SK-N-SH (cell line): ENCODE measurements around the gene P2RX4. TPM values are rescaled to one million over a fixed set of nuclear protein-coding genes. Genes with fewer than 3 reads are reported as not detected.

Experiments used
- CTCF ChIA-PET: fragments of 300-600, 350-600 bp; formaldehyde crosslinking; extraction: SDS; loops from one replicate; lab custom pipeline; 2021; lab: Yijun Ruan, JAX
- POLR2A ChIA-PET: fragments of 350-600 bp; sonication (Branson Sonifier 250); formaldehyde crosslinking; extraction: SDS; loops from one replicate; lab custom pipeline; 2020; ENCODE audit warnings: antibody characterized with exemption, inconsistent platforms; lab: Yijun Ruan, JAX
- DNase-seq: peaks from one replicate; pipeline ENCODE4 v3.0.0; 2012
- H2AFZ ChIP-seq: fragments of 200-600 bp; sonication (generic); 2 replicates; pipeline ENCODE4 v1.8.1; 2016; ENCODE audit warnings: antibody characterized with exemption, mild to moderate bottlenecking, low read depth
- H3F3A ChIP-seq: fragments of 200-600 bp; sonication (generic); replicated peaks from 2 replicates; pipeline ENCODE3; 2016; ENCODE audit warnings: antibody characterized with exemption, mild to moderate bottlenecking; ENCODE audit not compliant: insufficient read depth
- H3K27ac ChIP-seq, 2 experiments: fragments of 200-500 bp in 1 of 2; fragments of 200-600 bp in 1 of 2; sonication (Bioruptor generic) in 1 of 2; sonication (generic), shearing (Covaris generic) in 1 of 2; 2 replicates each; pipeline versions ENCODE4 v1.5.1 to v1.6.1; 2014 to 2016; ENCODE audit warnings: low read depth in 2 of 2, inconsistent platforms in 1 of 2, low read length in 1 of 2, mild to moderate bottlenecking in 1 of 2, mixed read lengths in 1 of 2
- H3K27me3 ChIP-seq: fragments of 200-600 bp; sonication (generic), shearing (Covaris generic); 2 replicates; pipeline ENCODE4 v1.6.1; 2016; ENCODE audit warnings: mixed run types; ENCODE audit not compliant: insufficient read depth
- H3K36me3 ChIP-seq, 2 experiments: fragments of 200-500 bp in 1 of 2; fragments of 200-600 bp in 1 of 2; sonication (Bioruptor generic) in 1 of 2; sonication (generic) in 1 of 2; replicated peaks in 1 of 2; 2 replicates each; pipeline versions ENCODE3 to v1.5.1; 2014 to 2016; ENCODE audit warnings: low read length in 1 of 2, mild to moderate bottlenecking in 1 of 2; ENCODE audit not compliant: insufficient read depth in 2 of 2, control insufficient read depth in 1 of 2
- H3K4me1 ChIP-seq, 2 experiments: fragments of 200-500 bp in 1 of 2; fragments of 200-600 bp in 1 of 2; sonication (Bioruptor generic) in 1 of 2; sonication (generic), shearing (Covaris generic) in 1 of 2; 2 replicates each; pipeline versions ENCODE4 v1.5.1 to v1.6.1; 2014 to 2016; ENCODE audit warnings: low read depth in 1 of 2, low read length in 1 of 2, mixed run types in 1 of 2; ENCODE audit not compliant: insufficient read depth in 2 of 2, control insufficient read depth in 1 of 2
- H3K4me2 ChIP-seq: fragments of 200-600 bp; sonication (generic), shearing (Covaris generic); 2 replicates; pipeline ENCODE4 v1.6.1; 2017; ENCODE audit warnings: mixed run types
- H3K4me3 ChIP-seq, 2 experiments: fragments of 200-500 bp in 1 of 2; fragments of 200-600 bp in 1 of 2; sonication (Bioruptor generic) in 1 of 2; sonication (generic), shearing (Covaris generic) in 1 of 2; 2 replicates each; pipeline versions ENCODE4 v1.5.1 to v1.8.1; 2014 to 2016; ENCODE audit warnings: low read depth in 2 of 2, inconsistent platforms in 1 of 2, low read length in 1 of 2, mild to moderate bottlenecking in 1 of 2, mixed read lengths in 1 of 2, moderate library complexity in 1 of 2
- H3K79me2 ChIP-seq: fragments of 200-600 bp; sonication (generic); 2 replicates; pipeline ENCODE4 v1.8.1; 2017; ENCODE audit warnings: mild to moderate bottlenecking; ENCODE audit not compliant: insufficient read depth
- H3K9ac ChIP-seq: fragments of 200-600 bp; sonication (generic); 2 replicates; pipeline ENCODE4 v1.6.1; 2017; ENCODE audit warnings: mixed run types
- H3K9me2 ChIP-seq: fragments of 200-600 bp; sonication (generic); 2 replicates; pipeline ENCODE4 v1.6.1; 2017; ENCODE audit warnings: mixed run types
- H3K9me3 ChIP-seq: fragments of 200-600 bp; sonication (generic); 2 replicates; pipeline ENCODE4 v1.6.1; 2017; ENCODE audit warnings: mixed run types, mild to moderate bottlenecking, moderate library complexity
- H4K20me1 ChIP-seq: fragments of 200-600 bp; sonication (generic); 2 replicates; pipeline ENCODE4 v1.6.1; 2017; ENCODE audit warnings: mild to moderate bottlenecking, mixed run types; ENCODE audit not compliant: insufficient read depth
- CHD2 ChIP-seq: fragments of 150-350 bp; IDR thresholded peaks from 2 replicates; pipeline ENCODE4 v1.6.1; 2018; ENCODE audit warnings: low read length; ENCODE audit not compliant: partially characterized antibody
- EZH2phosphoT487 ChIP-seq: fragments of 200-600 bp; sonication (generic); IDR thresholded peaks from 2 replicates; pipeline ENCODE4 v1.6.1; 2017; ENCODE audit warnings: low read depth, mixed run types, mild to moderate bottlenecking, antibody characterized with exemption, moderate library complexity, borderline replicate concordance
- FOSL2 ChIP-seq: IDR thresholded peaks from 2 replicates; pipeline ENCODE4 v1.4.0; 2012; ENCODE audit warnings: low read depth, mild to moderate bottlenecking, moderate library complexity, borderline replicate concordance
- FOXM1 ChIP-seq: IDR thresholded peaks from 2 replicates; pipeline ENCODE4 v1.4.0; 2012; ENCODE audit warnings: low read depth, mild to moderate bottlenecking
- GATA2 ChIP-seq: sonication (generic); formaldehyde crosslinking; IDR thresholded peaks from 2 replicates; pipeline ENCODE4 v1.5.0; 2020; ENCODE audit warnings: mild to moderate bottlenecking, missing genetic modification reagents
- IRF3 ChIP-seq: fragments of 150-350 bp; IDR thresholded peaks from 2 replicates; pipeline ENCODE4 v1.6.1; 2016; ENCODE audit warnings: mild to moderate bottlenecking, low read depth, low read length
- MEF2A ChIP-seq: IDR thresholded peaks from 2 replicates; pipeline ENCODE4 v1.4.0; 2012; ENCODE audit warnings: low read depth, borderline replicate concordance
- MXI1 ChIP-seq: IDR thresholded peaks from 2 replicates; pipeline ENCODE4 v1.6.1; 2012; ENCODE audit warnings: mild to moderate bottlenecking, low read depth, low read length, improper control_type of control experiment
- NFIC ChIP-seq: IDR thresholded peaks from 2 replicates; pipeline ENCODE4 v1.4.0; 2012; ENCODE audit warnings: borderline replicate concordance
- RCOR1 ChIP-seq: fragments of 150-350 bp; IDR thresholded peaks from 2 replicates; pipeline ENCODE4 v1.6.1; 2017; ENCODE audit warnings: antibody characterized with exemption, low read length
- REST ChIP-seq: IDR thresholded peaks from 2 replicates; pipeline ENCODE4 v1.6.1; 2012; ENCODE audit warnings: mild to moderate bottlenecking, low read depth, low read length, moderate library complexity
- RFX5 ChIP-seq: IDR thresholded peaks from 2 replicates; pipeline ENCODE4 v1.6.1; 2012; ENCODE audit warnings: mild to moderate bottlenecking, improper control_type of control experiment, low read length
- RXRA ChIP-seq: IDR thresholded peaks from 2 replicates; pipeline ENCODE4 v1.4.0; 2012; ENCODE audit warnings: low read depth, mild to moderate bottlenecking, borderline replicate concordance
- SIN3A ChIP-seq: IDR thresholded peaks from 2 replicates; pipeline ENCODE4 v1.6.1; 2012; ENCODE audit warnings: low read depth, mild to moderate bottlenecking, low read length, moderate library complexity, borderline replicate concordance
- SMC3 ChIP-seq: IDR thresholded peaks from 2 replicates; pipeline ENCODE4 v1.6.1; 2012; ENCODE audit warnings: low read depth, low read length, improper control_type of control experiment
- TAF1 ChIP-seq: IDR thresholded peaks from 2 replicates; pipeline ENCODE4 v1.6.1; 2012; ENCODE audit warnings: low read depth, mild to moderate bottlenecking, low read length, moderate library complexity, borderline replicate concordance
- TCF12 ChIP-seq: IDR thresholded peaks from 2 replicates; pipeline ENCODE4 v1.4.0; 2012
- TEAD4 ChIP-seq: IDR thresholded peaks from 2 replicates; pipeline ENCODE4 v1.4.0; 2012; ENCODE audit warnings: mild to moderate bottlenecking, borderline replicate concordance; ENCODE audit not compliant: insufficient read depth
- ZBTB33 ChIP-seq: IDR thresholded peaks from 2 replicates; pipeline ENCODE4 v1.4.0; 2012; ENCODE audit warnings: low read depth, borderline replicate concordance
- WGBS: methylation state at CpG from one replicate; pipeline ENCODE4 v1.1.6; 2017; ENCODE audit warnings: low lambda C conversion rate; 5-methylcytosine and 5-hydroxymethylcytosine counted together
- polyA plus RNA-seq, 3 experiments: library from polyadenylated mRNA; depleted of rRNA; stranded (reverse); fragments of >200 nt; gene quantifications; 2 replicates each; pipeline ENCODE4 v1.2.3, GENCODE V29; 2012
- TF ChIP-seq, protein P1 (sequence below): IDR thresholded peaks from 2 replicates; pipeline ENCODE4; 2012

P2RX4 gene
- polyA plus RNA-seq, 1 of the 3 experiments (the other 2 are of a cell fraction) = 32.2 TPM

DNA sequence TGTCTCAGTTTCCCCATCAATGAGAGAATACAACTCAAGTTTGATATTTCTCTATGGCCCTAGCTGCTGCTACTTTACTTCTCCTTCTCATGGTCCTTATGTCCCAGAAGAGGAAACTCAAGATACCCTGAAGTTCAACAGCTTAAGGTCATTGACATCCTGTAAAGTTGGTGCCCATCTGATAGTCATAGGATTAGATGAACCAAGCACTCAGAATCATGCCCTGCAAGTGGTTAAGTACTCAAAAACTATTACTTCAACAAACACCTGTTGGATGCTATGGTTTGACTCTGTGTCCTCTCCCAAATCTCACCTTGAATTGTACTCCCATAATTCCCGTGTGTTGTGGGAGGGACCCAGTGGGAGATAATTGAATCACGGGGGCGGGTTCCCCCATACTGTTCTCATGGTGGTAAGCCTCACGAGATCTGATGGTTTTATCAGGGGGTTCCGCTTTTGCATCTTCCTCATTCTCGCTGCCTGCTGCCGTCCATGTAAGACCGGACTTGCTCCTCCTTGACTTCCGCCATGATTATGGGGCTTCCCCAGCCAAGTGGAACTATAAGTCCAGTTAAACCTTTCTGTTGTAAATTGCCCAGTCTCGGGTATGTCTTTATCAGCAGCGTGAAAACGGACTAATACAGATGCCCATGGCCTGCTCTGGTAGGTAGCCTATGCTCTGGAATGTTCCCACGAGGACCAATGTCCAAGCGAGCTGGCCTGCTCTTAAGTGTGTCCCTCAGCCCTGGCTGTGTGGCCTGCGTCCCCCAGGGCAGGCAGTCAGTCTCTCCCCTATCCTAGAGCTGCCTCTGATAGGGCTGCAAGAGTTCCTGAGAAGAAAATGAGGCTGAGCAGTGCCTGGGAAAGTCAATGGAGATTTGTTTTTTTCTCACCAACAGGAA is 68.5 kb downstream of the P2RX4 start:
- H3K9me3 ChIP-seq = no peaks in the 10 kb centered on the region
- no peak overlapping the region for H3K4me3 ChIP-seq
- no peaks in the 10 kb centered on the region for H3K27me3 ChIP-seq
- ChIA-PET CTCF (no interaction called here), POLR2A (interaction anchor here (1.2 kb wide), 1 partner anchor 16 kb away, joined by 3 read pairs; no protein-coding TSS in a partner anchor)
- H2AFZ ChIP-seq = no peak overlapping the region
- TF ChIP-seq SIN3A = no peak
- TF ChIP-seq RXRA = no peak
- no peak for TF ChIP-seq RCOR1
- no peak for TF ChIP-seq REST
- no peak for TF ChIP-seq TCF12
- TF ChIP-seq SMC3 = no peak
- TF ChIP-seq FOXM1 = no peak
- no peak for TF ChIP-seq GATA2 (CRISPR knock-in tag)
- TF ChIP-seq RFX5 = no peak
- no peak for TF ChIP-seq TAF1
- no peak for TF ChIP-seq NFIC
- TF ChIP-seq IRF3 = no peak
- TF ChIP-seq, protein P1, sequence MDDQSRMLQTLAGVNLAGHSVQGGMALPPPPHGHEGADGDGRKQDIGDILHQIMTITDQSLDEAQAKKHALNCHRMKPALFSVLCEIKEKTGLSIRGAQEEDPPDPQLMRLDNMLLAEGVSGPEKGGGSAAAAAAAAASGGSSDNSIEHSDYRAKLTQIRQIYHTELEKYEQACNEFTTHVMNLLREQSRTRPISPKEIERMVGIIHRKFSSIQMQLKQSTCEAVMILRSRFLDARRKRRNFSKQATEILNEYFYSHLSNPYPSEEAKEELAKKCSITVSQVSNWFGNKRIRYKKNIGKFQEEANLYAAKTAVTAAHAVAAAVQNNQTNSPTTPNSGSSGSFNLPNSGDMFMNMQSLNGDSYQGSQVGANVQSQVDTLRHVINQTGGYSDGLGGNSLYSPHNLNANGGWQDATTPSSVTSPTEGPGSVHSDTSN = no peak
- no peak for TF ChIP-seq TEAD4
- TF ChIP-seq ZBTB33 = no peak
- TF ChIP-seq FOSL2 = no peak
- TF ChIP-seq MEF2A = no peak
- no peak for TF ChIP-seq CHD2
- TF ChIP-seq MXI1 = no peak
- TF ChIP-seq EZH2phosphoT487 = no peak
- H4K20me1 ChIP-seq = peaks cover 4% of the 10 kb centered on the region; the same call in 1 of the 2 replicates
- H3K36me3 ChIP-seq = peaks cover 0 to 3% of the 10 kb centered on the region in 2 experiments
- H3K9ac ChIP-seq = no peak overlapping the region
- peak overlapping the region; percentile 56 to 64; a peak in 2 of 4 replicates for H3K27ac ChIP-seq
- no peak for DNase-seq
- peaks cover 4 to 17% of the 10 kb centered on the region in 2 experiments; a peak in 2 of 4 replicates for H3K4me1 ChIP-seq
- H3K79me2 ChIP-seq = peaks cover 17% of the 10 kb centered on the region; the same call in 1 of the 2 replicates
- H3F3A ChIP-seq = peaks cover 4% of the 10 kb centered on the region
- H3K4me2 ChIP-seq = peak overlapping the region; percentile 47; the same call in 1 of the 2 replicates
- WGBS = 97% methylated on average over 14 of the region's 15 CpGs
- H3K9me2 ChIP-seq = no peaks in the 10 kb centered on the region
